GM12878 (cell line): ENCODE results near the gene NKIRAS2. TPM values are rescaled to one million over a fixed set of nuclear protein-coding genes. Genes with fewer than 3 reads are reported as not detected.

ENCODE experiments used
- ATAC-seq: fragments of 200-7000 bp; cut with Tn5 transposase; 3 replicates; pipeline ENCODE4 v1.9.1; 2020; ENCODE audit warnings: mild to moderate bottlenecking, moderate library complexity
- BruUV-seq: library from RNA; stranded (reverse); fragments of 400-500 nt; replicated peaks from 2 replicates; lab custom pipeline; 2021; lab: Mats Ljungman, UMichigan
- CTCF ChIA-PET: fragments of 300-600 bp; sonication (Branson Sonifier 250); formaldehyde crosslinking; extraction: SDS; loops from one replicate; lab custom pipeline; 2021; ENCODE audit warnings: inconsistent platforms; lab: Yijun Ruan, JAX
- POLR2A ChIA-PET: fragments of 350-600 bp; formaldehyde crosslinking; extraction: SDS; loops from one replicate; lab custom pipeline; 2021; ENCODE audit warnings: inconsistent platforms; lab: Charles Lee
- RAD21 ChIA-PET: fragments of 300-600 bp; sonication (Branson Sonifier 250); formaldehyde crosslinking; loops from one replicate; lab custom pipeline; 2023; ENCODE audit warnings: antibody characterized with exemption; ENCODE audit not compliant: unreplicated experiment; lab: Charles Lee
- SMC1A ChIA-PET: fragments of 300-600 bp; sonication (Branson Sonifier 250); formaldehyde crosslinking; loops from one replicate; lab custom pipeline; 2023; ENCODE audit not compliant: unreplicated experiment, uncharacterized antibody; lab: Charles Lee
- DNase-seq: peaks from one replicate; pipeline ENCODE4 v3.0.0-alpha.2; 2011; ENCODE audit warnings: low read depth, low spot score
- FAIRE-seq: peaks from 3 replicates; lab custom pipeline; 2011; peaks lifted over from hg19 to GRCh38; lab: Jason Lieb, UNC
- H2AFZ ChIP-seq: 2 replicates; pipeline ENCODE4 v1.6.0; 2011; ENCODE audit warnings: low read depth, low read length, control low read depth; ENCODE audit not compliant: control insufficient read depth
- H3K27ac ChIP-seq: 2 replicates; pipeline ENCODE4 v1.5.1; 2011; ENCODE audit warnings: control low read depth; ENCODE audit not compliant: control insufficient read depth, insufficient read depth
- H3K27me3 ChIP-seq, 2 experiments: replicated peaks in 1 of 2; 2 replicates each; pipeline versions ENCODE4 v1.6.0 to v1.6.1; 2011; ENCODE audit warnings: low read length in 1 of 2; ENCODE audit not compliant: control insufficient read depth in 2 of 2, insufficient read depth in 2 of 2
- H3K36me3 ChIP-seq, 2 experiments: 2 replicates each; pipeline ENCODE4 v1.5.1; 2011; ENCODE audit warnings: low read length in 1 of 2; ENCODE audit not compliant: control insufficient read depth in 2 of 2, insufficient read depth in 2 of 2
- H3K4me1 ChIP-seq: 2 replicates; pipeline ENCODE4 v1.6.1; 2011; ENCODE audit warnings: mild to moderate bottlenecking, low read length, moderate library complexity, mixed read lengths; ENCODE audit not compliant: control insufficient read depth, insufficient read depth
- H3K4me2 ChIP-seq: 2 replicates; pipeline ENCODE4 v1.6.0; 2011; ENCODE audit warnings: control low read depth; ENCODE audit not compliant: control insufficient read depth, insufficient read depth
- H3K4me3 ChIP-seq: fragments of 200-600 bp; sonication (generic); 2 replicates; pipeline ENCODE4 v1.5.1; 2016
- H3K79me2 ChIP-seq: 2 replicates; pipeline ENCODE4 v1.6.0; 2011; ENCODE audit warnings: low read length; ENCODE audit not compliant: control insufficient read depth, insufficient read depth
- H3K9ac ChIP-seq: 2 replicates; pipeline ENCODE4 v1.8.0; 2011; ENCODE audit warnings: low read length, control low read depth, mixed read lengths; ENCODE audit not compliant: control insufficient read depth, insufficient read depth
- H3K9me3 ChIP-seq: replicated peaks from 3 replicates; pipeline ENCODE4 v1.5.1; 2011; ENCODE audit warnings: mild to moderate bottlenecking, low read length; ENCODE audit not compliant: control insufficient read depth, insufficient read depth
- H4K20me1 ChIP-seq: 2 replicates; pipeline ENCODE4 v1.6.0; 2011; ENCODE audit not compliant: control insufficient read depth, insufficient read depth
- CBX3 ChIP-seq: fragments of 200-600 bp; sonication (generic); IDR thresholded peaks from 2 replicates; pipeline ENCODE4 v1.6.1; 2016; ENCODE audit warnings: low read depth, borderline replicate concordance
- HDAC2 ChIP-seq: fragments of 200-600 bp; sonication (generic); IDR thresholded peaks from 2 replicates; pipeline ENCODE4 v1.6.1; 2017
- IKZF2 ChIP-seq, 2 experiments: fragments of 450-650 bp; IDR thresholded peaks; 2 replicates each; pipeline ENCODE4 v1.6.1; 2017; ENCODE audit warnings: mild to moderate bottlenecking in 2 of 2, moderate library complexity in 2 of 2
- JUND ChIP-seq: IDR thresholded peaks from 2 replicates; pipeline ENCODE4 v1.6.1; 2012; ENCODE audit warnings: low read depth, mild to moderate bottlenecking, low read length, improper control_type of control experiment, moderate library complexity
- KDM1A ChIP-seq: fragments of 200-600 bp; sonication (generic); IDR thresholded peaks from 2 replicates; pipeline ENCODE4 v1.6.1; 2016; ENCODE audit warnings: borderline replicate concordance
- RCOR1 ChIP-seq: conservative IDR thresholded peaks from 2 replicates; pipeline ENCODE4 v1.6.1; 2012; ENCODE audit warnings: low read depth, low read length, improper control_type of control experiment
- USF2 ChIP-seq: IDR thresholded peaks from 2 replicates; pipeline ENCODE4 v1.6.1; 2011; ENCODE audit warnings: low read depth, low read length, improper control_type of control experiment, borderline replicate concordance
- ZBTB40 ChIP-seq: fragments of 450-650 bp; IDR thresholded peaks from 2 replicates; pipeline ENCODE4 v1.6.1; 2016; ENCODE audit warnings: mild to moderate bottlenecking, moderate library complexity, borderline replicate concordance
- WGBS: methylation state at CpG from one replicate; pipeline ENCODE4 v1.1.6; 2016; ENCODE audit warnings: low lambda C conversion rate; ENCODE audit not compliant: insufficient replicate concordance, insufficient coverage; ENCODE audit errors: missing lambda C conversion rate; 5-methylcytosine and 5-hydroxymethylcytosine counted together
- in situ Hi-C: fragments of 300-500 bp; cut with MboI; formaldehyde crosslinking; loops from 9 replicates; pipeline ENCODE4 v1.14.3; 2018; ENCODE audit warnings: mixed read lengths
- intact Hi-C: fragments of 100-400 bp; cut with micrococcal nuclease; formaldehyde crosslinking; loops from one replicate; pipeline ENCODE4 v1.14.2; 2022; ENCODE audit not compliant: unreplicated experiment
- polyA plus RNA-seq, 11 experiments: library from polyadenylated mRNA; depleted of rRNA in 4 of 11; unstranded in 6 of 11; stranded (reverse) in 5 of 11; fragments of >200 nt; fragmentation: Nextera tagmentation in 4 of 11; fragmentation: Illumina TruSeq in 1 of 11; extraction: Ambion mirVana in 4 of 11; extraction: Trizol in 1 of 11; gene quantifications; 1 replicate in 1 of 11; 2 replicates in 10 of 11; pipeline versions ENCODE4 v1.2.1 to v1.2.3, GENCODE V29; 2011 to 2016; ENCODE audit warnings: inconsistent platforms in 2 of 11, missing spikeins in 2 of 11, low read depth in 1 of 11
- total RNA-seq, 4 experiments: library from RNA; depleted of rRNA in 3 of 4; stranded (reverse); fragments of >200 nt in 3 of 4; fragmentation: Illumina TruSeq in 1 of 4; extraction: Trizol in 1 of 4; gene quantifications; 2 replicates each; pipeline versions ENCODE4 v1.2.1 to v1.2.3, GENCODE V29; 2013 to 2021

Gene NKIRAS2
- total and polyA plus RNA-seq, 10 of the 15 experiments (the other 5 are each of a cell fraction or from before 2014, with no cell fraction given) = 6.4 to 49.7 (median 27.2) TPM

- TF ChIP-seq ZBTB40 (no peak), IKZF2 (IDR thresholded peaks at IDR 0.05) (no peak)
- TF ChIP-seq, all 136 proteins: peak for 0
These were observed 11.7 kb downstream of the NKIRAS2 start (continued) for GRCh38 chr17:42031584-42031983.

- ChIA-PET POLR2A (no interaction called here), RAD21 (no interaction called here), CTCF (interaction anchor here (2.3 kb wide), 1 partner anchor 9 kb away, joined by 9 read pairs; no protein-coding TSS in a partner anchor), SMC1A (interaction anchor here (1.6 kb wide), 2 partner anchors 10 to 32 kb away, joined by 3 to 5 read pairs; no protein-coding TSS in a partner anchor)
- FAIRE-seq (no peak), ATAC-seq (no peak), DNase-seq (no peak)
- Histone ChIP-seq H3K27me3 (no peaks in the 10 kb centered on the region), H3K27ac (no peak overlapping the region), H3K4me2 (no peak overlapping the region), H3K4me1 (peaks cover 8% of the 10 kb centered on the region; the same call in 1 of the 2 replicates), H4K20me1 (no peaks in the 10 kb centered on the region), H2AFZ (no peak overlapping the region; the same call in 1 of the 2 replicates), H3K9ac (no peak overlapping the region), H3K4me3 (no peak overlapping the region), H3K9me3 (no peaks in the 10 kb centered on the region), H3K36me3 (no peaks in the 10 kb centered on the region), H3K79me2 (no peaks in the 10 kb centered on the region)
- BruUV-seq = no TSS peak
- WGBS = 13% methylated on average over 5 of the region's 6 CpGs
- intact Hi-C loops = no loop called here
- TF ChIP-seq KDM1A = no peak
- TF ChIP-seq USF2 = no peak
- TF ChIP-seq RCOR1 = no peak
- TF ChIP-seq CBX3 = no peak
- no peak for TF ChIP-seq HDAC2
- TF ChIP-seq JUND = no peak
- in situ Hi-C loops = no loop called here
These were observed 14.2 kb downstream of the NKIRAS2 start for GRCh38 chr17:42034059-42034458.
